ENCODE measurements around the gene HS6ST2. TPM values are rescaled to one million over a fixed set of nuclear protein-coding genes. Genes with fewer than 3 reads are reported as not detected.

HS6ST2 gene
- total RNA-seq, 2 experiments from 2014 or later, result 0.62 to 0.76 TPM

DNA sequence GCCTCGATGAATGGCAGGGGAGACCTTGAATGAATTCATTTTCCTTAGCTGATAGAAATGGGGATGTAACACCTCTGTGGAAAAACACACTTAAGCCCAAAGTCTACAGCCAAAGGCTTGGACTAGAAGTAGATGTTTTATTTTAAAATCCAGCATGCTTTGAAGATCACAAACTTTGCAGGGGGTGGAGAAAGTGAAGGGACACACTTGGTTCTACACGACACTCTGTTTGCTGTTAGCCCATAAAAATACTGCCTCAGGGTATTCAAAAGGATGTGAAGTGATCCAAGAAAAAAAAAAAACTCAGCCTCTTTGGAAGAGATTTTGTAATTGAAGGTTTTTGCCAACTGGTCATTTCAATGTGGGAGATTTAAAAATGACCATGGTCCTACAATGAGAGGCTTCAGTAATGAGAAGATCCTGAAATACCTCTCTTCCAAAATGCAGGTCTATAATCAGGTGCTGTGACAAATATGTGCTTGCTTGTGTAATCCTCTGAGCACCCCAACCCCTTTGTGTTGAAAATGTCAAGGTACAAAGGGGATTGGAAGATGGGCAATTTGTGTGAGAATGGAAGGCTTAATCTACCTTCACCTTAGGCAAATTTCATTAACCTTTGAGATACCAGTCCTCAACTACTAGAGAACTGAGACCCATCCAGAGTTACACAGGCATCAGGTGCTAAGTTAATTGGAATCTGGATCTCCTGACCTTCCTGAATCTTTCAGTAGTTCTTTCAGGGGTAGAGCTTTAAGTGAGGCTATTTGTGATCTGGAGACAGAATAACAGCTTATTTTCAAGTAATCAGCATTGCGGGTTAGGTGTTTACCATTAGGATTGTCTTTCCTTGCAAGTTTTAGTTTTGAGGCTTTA lies 82.5 kb downstream of the HS6ST2 start:
- Mint-ChIP-seq H3K4me3 (no peak overlapping the region), H3K27me3 (peaks cover 2% of the 10 kb centered on the region), H3K4me1 (no peaks in the 10 kb centered on the region), H3K27ac (no peak overlapping the region), H3K36me3 (ENCODE audit: low read depth) (no peaks in the 10 kb centered on the region), H3K9me3 (ENCODE audit: low read depth) (no peaks in the 10 kb centered on the region)
- ChIA-PET CTCF (no interaction called here), POLR2A (no interaction called here)
- no peak for DNase-seq
- ATAC-seq, result no peak
- intact Hi-C loops (cut with DNase I, micrococcal nuclease), result no loop called here

DNA sequence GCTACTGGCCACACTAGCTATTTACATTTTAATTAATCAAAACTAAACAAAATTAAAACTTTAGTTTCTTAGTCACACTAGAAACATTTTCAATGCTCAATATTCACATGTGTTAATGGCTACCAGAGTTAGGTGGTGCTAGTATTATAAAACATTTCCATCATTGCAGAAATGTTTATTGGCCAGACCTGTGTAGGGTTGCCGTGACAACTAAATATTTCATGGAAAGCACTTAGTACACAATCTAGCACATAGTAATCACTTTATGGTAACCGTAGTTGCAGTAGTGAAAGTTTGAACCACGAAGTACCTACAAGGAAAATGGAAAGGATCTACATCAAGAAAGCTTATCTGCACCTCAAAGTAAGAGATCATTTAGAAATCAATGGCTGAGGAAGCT lies 95.9 kb downstream of the HS6ST2 start:
- CTCF ChIA-PET, result no interaction called here
- ATAC-seq, result no peak
- Mint-ChIP-seq H3K4me1 (no peaks in the 10 kb centered on the region), H3K27ac (no peak overlapping the region), H3K36me3 (ENCODE audit: low read depth) (no peaks in the 10 kb centered on the region), H3K27me3 (no peaks in the 10 kb centered on the region), H3K4me3 (no peak overlapping the region), H3K9me3 (ENCODE audit: low read depth) (no peaks in the 10 kb centered on the region)
- DNase-seq, result no peak
- intact Hi-C loops (cut with DNase I, micrococcal nuclease), result no loop called here
- POLR2A ChIA-PET, result no interaction called here

DNA sequence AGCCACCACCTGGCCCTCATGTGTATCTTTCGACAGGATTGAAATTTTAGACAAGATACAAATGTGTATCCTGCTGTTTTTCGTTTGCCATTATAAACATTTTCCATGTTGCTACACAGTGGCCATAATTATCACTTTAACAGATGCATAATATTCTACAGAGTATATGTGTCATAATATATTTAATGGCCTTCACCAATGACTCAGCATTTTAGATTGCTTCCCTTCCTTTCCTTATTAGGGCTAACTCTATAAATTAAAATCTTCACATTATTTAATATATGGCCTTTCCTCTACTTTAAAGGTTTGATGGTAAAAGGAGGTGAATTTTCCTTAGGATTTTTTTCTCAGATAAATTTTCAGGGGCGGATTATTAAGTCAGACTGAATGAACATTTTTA lies 97.4 kb downstream of the HS6ST2 start:
- ChIA-PET POLR2A (no interaction called here), CTCF (no interaction called here)
- H3K27me3 Mint-ChIP-seq, result no peaks in the 10 kb centered on the region
- ATAC-seq, result no peak
- no peak overlapping the region for H3K27ac Mint-ChIP-seq
- no peaks in the 10 kb centered on the region for H3K9me3 Mint-ChIP-seq (ENCODE audit: low read depth)
- intact Hi-C loops (cut with DNase I, micrococcal nuclease), result no loop called here
- H3K4me1 Mint-ChIP-seq, result no peaks in the 10 kb centered on the region
- no peak overlapping the region for H3K4me3 Mint-ChIP-seq
- DNase-seq, result no peak
- no peaks in the 10 kb centered on the region for H3K36me3 Mint-ChIP-seq (ENCODE audit: low read depth)

DNA sequence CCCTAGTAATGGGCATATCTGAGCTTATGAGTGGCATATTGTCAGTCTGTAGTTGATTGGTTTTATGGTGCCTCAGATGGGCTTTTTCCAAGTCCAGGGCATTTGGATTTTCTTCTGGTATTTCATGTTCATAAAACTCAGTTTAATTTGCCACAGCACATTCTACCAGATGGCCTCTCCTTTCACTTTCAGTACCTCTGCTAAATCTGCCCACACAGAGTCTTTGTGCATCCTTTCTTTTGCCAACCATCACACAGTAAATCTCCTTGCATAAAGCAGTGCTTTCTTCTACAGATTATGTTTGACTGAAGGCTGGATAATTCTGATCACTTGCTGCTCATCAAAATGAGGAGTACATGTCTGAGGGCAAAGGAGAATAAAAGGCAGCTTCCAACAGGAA lies 98.2 kb downstream of the HS6ST2 start:
- H3K4me1 Mint-ChIP-seq, result no peaks in the 10 kb centered on the region
- no peaks in the 10 kb centered on the region for H3K36me3 Mint-ChIP-seq (ENCODE audit: low read depth)
- POLR2A ChIA-PET, result no interaction called here

DNA sequence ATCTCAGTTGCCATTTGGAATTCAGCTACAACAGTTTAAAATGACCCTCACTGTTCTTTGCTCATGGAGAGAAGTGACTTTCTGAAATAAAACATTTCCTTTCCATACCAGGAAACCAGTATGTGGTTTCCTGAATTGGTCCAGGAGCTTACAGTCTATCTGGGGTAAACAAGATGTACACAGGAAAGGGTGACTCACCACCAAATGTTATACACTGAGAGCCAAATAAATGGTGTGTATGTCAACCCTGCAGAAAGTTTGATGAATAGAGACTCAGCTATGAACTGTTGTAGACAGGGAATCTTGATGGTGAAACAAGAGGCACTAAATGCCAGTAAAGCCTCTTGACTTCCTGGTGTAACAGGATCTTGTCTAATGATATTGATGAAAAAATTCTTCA lies 100.4 kb downstream of the HS6ST2 start:
- Mint-ChIP-seq H3K27me3 (no peaks in the 10 kb centered on the region), H3K4me1 (no peaks in the 10 kb centered on the region), H3K36me3 (ENCODE audit: low read depth) (no peaks in the 10 kb centered on the region), H3K27ac (no peak overlapping the region), H3K4me3 (no peak overlapping the region), H3K9me3 (ENCODE audit: low read depth) (no peaks in the 10 kb centered on the region)
- no peak for ATAC-seq
- no peak for DNase-seq
- ChIA-PET POLR2A (no interaction called here), CTCF (no interaction called here)
- intact Hi-C loops (cut with DNase I, micrococcal nuclease), result no loop called here

More for the DNA sequence above, 98.2 kb downstream of the HS6ST2 start:
- intact Hi-C loops (cut with DNase I, micrococcal nuclease), result no loop called here
- CTCF ChIA-PET, result no interaction called here
- Mint-ChIP-seq H3K27ac (no peak overlapping the region), H3K4me3 (no peak overlapping the region), H3K27me3 (no peaks in the 10 kb centered on the region), H3K9me3 (ENCODE audit: low read depth) (no peaks in the 10 kb centered on the region)
- ATAC-seq, result no peak
- DNase-seq, result no peak

DNA sequence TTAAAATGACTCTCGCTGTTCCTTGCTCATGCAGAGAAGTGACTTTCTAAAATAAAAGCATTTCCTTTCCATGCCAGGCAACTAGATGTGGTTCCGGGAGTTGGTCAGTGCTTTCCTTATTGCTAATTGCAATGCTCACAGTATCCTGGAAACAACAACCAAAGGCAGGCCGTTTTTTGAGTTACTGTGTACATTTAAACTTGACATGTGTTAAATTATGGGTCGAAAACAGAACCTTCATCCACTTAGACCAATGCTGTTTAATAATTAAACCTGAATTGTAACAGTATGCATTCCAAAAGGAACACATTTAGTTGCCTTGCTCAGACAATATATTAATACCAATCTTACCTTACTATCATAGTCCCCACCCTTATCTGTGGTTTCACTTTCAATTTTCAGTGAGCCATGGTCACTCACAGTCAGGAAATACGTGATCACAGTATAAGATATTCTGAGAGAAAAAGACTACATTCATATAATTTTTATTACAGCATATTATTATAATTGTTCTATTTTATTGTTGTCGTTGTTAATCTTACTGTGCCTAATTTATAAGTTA lies 102.6 kb downstream of the HS6ST2 start:
- ChIA-PET CTCF (no interaction called here), POLR2A (no interaction called here)

DNA sequence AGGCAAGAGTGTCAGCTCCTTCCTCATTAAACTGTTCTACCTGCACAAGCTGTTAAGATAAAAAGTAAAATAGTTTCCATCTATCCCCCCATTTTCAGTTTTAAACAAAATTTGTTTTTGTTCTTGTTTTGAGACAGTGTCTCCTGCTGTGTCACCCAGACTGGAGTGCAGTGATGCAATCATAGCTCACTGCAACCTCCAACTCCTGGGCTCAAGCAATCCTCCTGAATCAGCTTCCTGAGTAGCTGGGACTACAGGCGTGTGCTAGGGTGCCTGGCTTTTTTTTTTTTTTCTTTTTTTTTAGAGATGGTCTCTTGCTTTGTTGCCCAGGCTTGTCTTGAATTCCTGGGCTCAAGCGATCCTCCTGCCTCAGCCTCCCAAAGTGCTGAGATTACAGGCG lies 105.4 kb downstream of the HS6ST2 start:
- ATAC-seq, result no peak
- no peaks in the 10 kb centered on the region for H3K4me1 Mint-ChIP-seq
- ChIA-PET CTCF (interaction anchor here (0.6 kb wide), 2 partner anchors 60 to 218 kb away, joined by 3 read pairs; no protein-coding TSS in a partner anchor), POLR2A (no interaction called here)
- intact Hi-C loops (cut with DNase I, micrococcal nuclease), result no loop called here
- no peaks in the 10 kb centered on the region for H3K36me3 Mint-ChIP-seq (ENCODE audit: low read depth)
- H3K27me3 Mint-ChIP-seq, result no peaks in the 10 kb centered on the region
- no peak for DNase-seq
- no peak overlapping the region for H3K27ac Mint-ChIP-seq
- no peaks in the 10 kb centered on the region for H3K9me3 Mint-ChIP-seq (ENCODE audit: low read depth)
- H3K4me3 Mint-ChIP-seq, result no peak overlapping the region

More for the DNA sequence above, 102.6 kb downstream of the HS6ST2 start:
- intact Hi-C loops (cut with DNase I, micrococcal nuclease), result no loop called here
- Mint-ChIP-seq H3K4me1 (no peaks in the 10 kb centered on the region), H3K4me3 (no peak overlapping the region), H3K9me3 (ENCODE audit: low read depth) (no peaks in the 10 kb centered on the region), H3K27me3 (no peaks in the 10 kb centered on the region), H3K27ac (no peak overlapping the region), H3K36me3 (ENCODE audit: low read depth) (no peaks in the 10 kb centered on the region)
- no peak for DNase-seq
- no peak for ATAC-seq

DNA sequence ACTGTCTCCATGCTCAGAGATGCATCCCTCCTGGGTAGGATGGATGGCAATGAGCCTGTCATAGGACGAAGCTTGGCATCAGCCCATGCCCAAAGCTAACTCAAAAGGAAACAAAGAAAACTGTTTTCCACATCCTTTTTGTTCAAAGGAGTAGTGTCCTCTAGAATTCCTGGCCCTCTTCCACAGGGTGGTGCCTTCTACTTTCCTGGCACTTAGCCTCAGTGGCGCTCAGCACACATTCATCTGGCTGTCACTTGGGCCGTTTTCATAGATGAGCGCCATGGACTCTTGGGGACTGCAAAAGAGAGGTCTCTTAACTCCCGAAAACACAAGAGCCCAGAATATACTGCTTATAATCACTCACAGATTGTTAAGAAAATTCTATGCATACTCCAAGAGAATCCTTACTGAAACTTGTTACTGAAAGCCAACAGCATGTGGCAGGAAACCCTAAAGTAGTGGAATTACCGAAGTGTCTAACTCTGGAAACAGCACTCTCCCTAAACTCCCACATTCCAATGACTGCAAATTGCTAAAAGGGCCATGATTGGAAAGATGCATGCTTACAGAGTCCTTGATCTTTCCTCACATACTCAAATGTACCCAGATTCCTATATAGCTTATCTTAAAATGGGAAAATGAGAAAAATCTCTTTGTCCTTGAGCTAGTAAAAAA lies 110.0 kb downstream of the HS6ST2 start:
- no peaks in the 10 kb centered on the region for H3K27me3 Mint-ChIP-seq
- H3K4me1 Mint-ChIP-seq, result no peaks in the 10 kb centered on the region
- no peak overlapping the region for H3K27ac Mint-ChIP-seq
- intact Hi-C loops (cut with DNase I, micrococcal nuclease), result no loop called here
- ChIA-PET POLR2A (no interaction called here), CTCF (no interaction called here)
- ATAC-seq, result no peak
- no peak overlapping the region for H3K4me3 Mint-ChIP-seq
- DNase-seq, result no peak
- H3K9me3 Mint-ChIP-seq (ENCODE audit: low read depth), result no peaks in the 10 kb centered on the region
- no peaks in the 10 kb centered on the region for H3K36me3 Mint-ChIP-seq (ENCODE audit: low read depth)

DNA sequence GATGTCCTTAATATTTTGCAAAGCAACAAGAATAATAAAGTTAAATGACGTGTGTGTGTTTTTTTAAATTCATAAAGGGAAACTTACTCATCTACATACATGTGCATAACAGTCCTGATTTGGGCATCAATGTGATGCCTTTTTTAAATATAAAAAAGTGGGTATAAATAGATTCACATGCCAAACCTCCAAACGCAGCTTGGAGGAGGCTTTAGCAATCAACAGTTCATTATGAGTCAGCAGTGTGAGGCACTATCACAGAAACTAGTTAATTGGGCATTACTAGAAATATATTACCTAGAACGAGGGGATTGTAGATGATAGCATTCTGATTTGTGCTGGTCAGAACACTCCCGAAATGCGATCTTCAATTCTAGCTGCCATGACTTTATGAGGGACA lies 115.1 kb downstream of the HS6ST2 start:
- CTCF ChIA-PET, result no interaction called here
- no peaks in the 10 kb centered on the region for H3K9me3 Mint-ChIP-seq (ENCODE audit: low read depth)
- POLR2A ChIA-PET, result no interaction called here
- H3K4me3 Mint-ChIP-seq, result no peak overlapping the region
- ATAC-seq (no peak), DNase-seq (no peak)
- H3K36me3 Mint-ChIP-seq (ENCODE audit: low read depth), result no peaks in the 10 kb centered on the region
- H3K27me3 Mint-ChIP-seq, result no peaks in the 10 kb centered on the region
- intact Hi-C loops (cut with DNase I, micrococcal nuclease), result no loop called here
- no peak overlapping the region for H3K27ac Mint-ChIP-seq
- no peaks in the 10 kb centered on the region for H3K4me1 Mint-ChIP-seq

DNA sequence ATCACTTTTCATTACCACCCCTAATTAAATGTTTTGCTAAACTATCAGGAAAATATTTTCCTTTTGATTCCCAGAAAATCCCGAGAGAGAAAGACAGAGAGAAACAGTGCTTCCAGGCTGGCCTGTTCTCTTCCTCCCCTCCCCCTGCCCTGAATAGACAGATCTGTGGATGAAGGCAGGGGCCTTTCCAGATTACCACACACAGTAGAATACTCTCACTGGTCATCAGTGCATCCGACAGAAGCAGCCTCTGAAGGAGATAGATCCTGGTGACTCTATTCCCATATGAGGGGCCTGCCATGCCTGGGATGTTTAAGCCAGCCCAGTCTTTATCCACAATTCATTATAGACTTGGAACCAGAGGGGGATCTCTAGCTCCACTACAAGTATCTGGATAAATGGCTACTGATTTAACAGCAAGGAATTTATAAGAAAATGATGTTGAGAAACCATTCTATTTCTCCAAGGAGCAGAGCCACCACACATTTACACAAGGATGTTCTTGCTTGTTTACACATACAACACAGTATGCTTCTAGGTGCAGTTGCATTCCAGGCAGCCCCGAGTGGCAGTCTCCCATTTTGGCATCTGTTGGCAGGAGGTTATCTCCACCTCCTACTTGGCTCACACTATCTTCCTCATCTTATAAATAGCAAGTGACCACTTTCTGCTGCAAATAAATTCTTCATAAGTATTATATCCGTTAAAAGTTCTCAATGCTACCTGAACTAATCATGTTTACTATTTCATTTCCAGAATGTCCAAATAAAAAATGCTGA lies 115.8 kb downstream of the HS6ST2 start:
- no peak for DNase-seq
- H3K27ac Mint-ChIP-seq, result no peak overlapping the region
- ChIA-PET CTCF (no interaction called here), POLR2A (no interaction called here)
- ATAC-seq, result no peak
- H3K4me3 Mint-ChIP-seq, result no peak overlapping the region
- no peaks in the 10 kb centered on the region for H3K9me3 Mint-ChIP-seq (ENCODE audit: low read depth)
- no peaks in the 10 kb centered on the region for H3K27me3 Mint-ChIP-seq
- H3K36me3 Mint-ChIP-seq (ENCODE audit: low read depth), result no peaks in the 10 kb centered on the region
- no peaks in the 10 kb centered on the region for H3K4me1 Mint-ChIP-seq
- intact Hi-C loops (cut with DNase I, micrococcal nuclease), result no loop called here

DNA sequence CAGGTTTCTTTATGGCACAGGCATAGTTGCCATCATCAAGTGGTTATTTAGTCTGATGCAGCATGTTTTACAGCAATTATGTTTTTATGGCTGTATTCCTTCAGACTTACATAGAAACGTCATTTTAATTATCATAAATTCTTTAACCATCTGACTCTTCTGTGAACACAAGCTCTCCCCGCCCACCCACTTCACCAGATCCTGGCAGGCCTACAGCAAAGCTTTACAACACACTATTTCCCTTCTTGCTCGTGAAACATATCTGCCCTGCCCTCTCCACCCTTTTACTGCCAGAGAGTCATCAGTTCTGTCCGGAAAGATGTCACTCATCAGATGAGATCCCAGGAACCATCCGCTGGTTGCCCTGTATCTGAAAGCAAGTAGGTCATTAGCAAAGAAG lies 120.5 kb downstream of the HS6ST2 start:
- Mint-ChIP-seq H3K36me3 (ENCODE audit: low read depth) (no peaks in the 10 kb centered on the region), H3K27me3 (no peaks in the 10 kb centered on the region), H3K4me1 (no peaks in the 10 kb centered on the region), H3K4me3 (no peak overlapping the region), H3K9me3 (ENCODE audit: low read depth) (no peaks in the 10 kb centered on the region), H3K27ac (no peak overlapping the region)
- no peak for DNase-seq
- ChIA-PET POLR2A (no interaction called here), CTCF (interaction anchor here (0.6 kb wide), 1 partner anchor 14 kb away, joined by 3 read pairs; no protein-coding TSS in a partner anchor)
- ATAC-seq, result no peak
- intact Hi-C loops (cut with DNase I, micrococcal nuclease), result no loop called here

Data from activated CD4-positive, alpha-beta T cell treated with anti-CD3 and anti-CD28 coated beads for 36 hours (primary cell).